OCI-LY1 (cell line): ENCODE results near the gene ARMCX2.
A peak's percentile ranks its signal among the peaks of the same experiment; 100 is the strongest.

ENCODE experiments used
- CTCF ChIP-seq: fragments of 200-600 bp; sonication (generic), shearing (Covaris generic); IDR thresholded peaks from 2 replicates; pipeline ENCODE4 v1.5.1; 2017; ENCODE audit warnings: mild to moderate bottlenecking, antibody characterized with exemption, low read length, moderate library complexity, mixed read lengths
- EZH2 ChIP-seq: fragments of 200-600 bp; sonication (generic), shearing (Covaris generic); IDR thresholded peaks from 2 replicates; pipeline ENCODE4 v1.8.0; 2017; ENCODE audit warnings: borderline replicate concordance, mixed run types, mild to moderate bottlenecking, antibody characterized with exemption, low read length, moderate library complexity, mixed read lengths

DNA sequence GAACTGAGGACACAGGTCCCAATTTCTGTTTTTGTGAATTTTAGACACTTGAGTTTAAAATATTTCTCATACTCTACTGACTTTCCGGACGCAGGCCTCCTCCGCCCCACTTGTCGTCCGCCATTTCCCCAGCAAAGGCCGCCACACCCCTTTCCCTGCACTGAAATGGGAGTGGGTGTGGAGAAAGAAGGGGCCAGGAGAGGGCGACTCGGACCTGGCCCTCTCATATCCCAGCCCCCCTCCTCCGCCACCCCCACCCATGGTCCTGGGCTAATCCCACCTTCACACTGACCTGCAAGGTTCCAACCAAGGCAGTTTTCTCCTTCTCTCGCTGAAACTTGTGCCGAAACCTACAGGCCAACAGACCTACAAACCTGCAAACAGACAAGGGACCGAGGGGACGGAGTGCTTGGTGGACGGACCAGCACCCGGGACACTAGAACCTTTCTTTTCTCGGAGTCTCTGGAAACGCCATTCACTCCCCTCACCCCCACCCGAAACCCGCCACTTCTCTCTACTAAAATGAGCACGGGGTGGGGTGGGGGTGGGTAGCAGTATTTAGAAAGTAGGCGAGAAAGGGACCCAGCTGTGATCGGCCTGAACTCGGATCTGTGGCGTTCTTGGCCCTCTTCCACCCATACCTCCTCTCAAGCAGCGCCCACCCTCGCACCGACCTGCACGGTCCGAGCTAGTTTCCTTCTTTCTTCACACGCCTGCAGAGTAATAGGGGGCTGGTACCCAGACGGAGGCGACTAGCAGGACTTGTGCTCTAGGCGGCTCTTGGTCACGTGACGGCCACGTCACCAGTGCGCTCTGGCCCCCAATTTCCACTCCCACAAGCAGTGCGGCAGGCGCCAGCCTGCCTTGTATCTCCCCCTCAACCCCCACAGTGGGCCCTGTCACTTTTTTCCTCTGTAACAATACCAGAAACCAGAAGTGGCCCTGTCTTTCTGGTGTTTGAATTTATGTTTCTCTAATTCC, 42.1 kb downstream of the ARMCX2 start, which contains the start of gene ARMCX6:
- TF ChIP-seq CTCF (peak; percentile 31; the same call in 1 of the 2 replicates), EZH2 (no peak)
